Thoracic aorta (tissue), 2 donors: ENCODE measurements around the gene UBQLN3. TPM values are rescaled to one million over a fixed set of nuclear protein-coding genes. Genes with fewer than 3 reads are reported as not detected.

Source experiments
- ATAC-seq: fragments of 150-250 bp; one replicate; pipeline ENCODE4 v1.8.0; 2017; ENCODE audit warnings: low read depth; ENCODE audit not compliant: insufficient number of reproducible peaks, low FRiP score
- DNase-seq: peaks from one replicate; pipeline ENCODE4 v3.0.0-alpha.2; 2020; ENCODE audit warnings: low spot score
- H3K27ac ChIP-seq, 2 donors: fragments of 200-600 bp; sonication (generic); 1 replicate in 1 of 2; 2 replicates in 1 of 2; pipeline ENCODE4 v1.5.1; 2016; ENCODE audit warnings: mild to moderate bottlenecking in 2 of 2, moderate library complexity in 2 of 2
- H3K27me3 ChIP-seq: fragments of 200-600 bp; sonication (generic); replicated peaks from 2 replicates; pipeline ENCODE4 v1.6.0; 2016; ENCODE audit warnings: mild to moderate bottlenecking; ENCODE audit not compliant: insufficient read depth
- H3K36me3 ChIP-seq: fragments of 200-600 bp; sonication (generic); one replicate; pipeline ENCODE4 v1.5.1; 2016
- H3K4me1 ChIP-seq, 2 donors: fragments of 200-600 bp; sonication (generic); 1 replicate in 1 of 2; 2 replicates in 1 of 2; pipeline versions ENCODE4 v1.5.1 to v1.6.0; 2016; ENCODE audit warnings: low read depth in 2 of 2, mild to moderate bottlenecking in 1 of 2; ENCODE audit not compliant: control insufficient read depth in 1 of 2
- H3K4me3 ChIP-seq: fragments of 200-600 bp; sonication (generic); 2 replicates; pipeline ENCODE4 v1.5.1; 2016; ENCODE audit warnings: mild to moderate bottlenecking
- H3K9me3 ChIP-seq: fragments of 200-600 bp; sonication (generic); 2 replicates; pipeline ENCODE4 v1.5.1; 2016
- total RNA-seq, 2 donors: library from RNA; depleted of rRNA; stranded (reverse); fragments of >200 nt; gene quantifications; one replicate each; pipeline versions ENCODE4 v1.1.0 to v1.2.3, GENCODE V29; 2016
- TF ChIP-seq, protein P1 (sequence below): fragments of 200-600 bp; sonication (generic); IDR thresholded peaks from one replicate; pipeline ENCODE4 v1.5.1; 2019; ENCODE audit warnings: antibody characterized with exemption

UBQLN3 gene
- total RNA-seq, 2 donors from 2014 or later: 0.63 to 1.5 TPM

DNA sequence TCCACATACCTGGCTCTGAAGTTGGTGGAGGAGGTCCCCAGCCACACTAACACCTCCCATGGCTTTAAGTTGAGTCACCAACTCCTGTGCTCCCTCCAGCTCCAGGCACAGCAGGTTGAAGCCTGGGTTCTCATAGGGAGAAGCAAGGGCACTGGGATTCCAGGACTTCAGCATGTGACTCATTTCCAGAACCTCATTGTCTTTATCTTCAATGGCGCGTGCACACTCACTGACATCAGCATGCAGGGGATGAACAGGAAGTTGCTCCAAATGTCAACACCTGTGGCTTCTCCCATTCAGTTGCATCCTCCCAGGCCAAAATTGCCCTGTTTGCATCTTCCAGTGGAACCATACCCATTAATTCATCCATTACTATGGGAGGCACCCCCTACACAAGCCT is 12.6 kb upstream of the UBQLN3 start:
- H3K4me3 ChIP-seq: no peak overlapping the region
- TF ChIP-seq, protein P1, sequence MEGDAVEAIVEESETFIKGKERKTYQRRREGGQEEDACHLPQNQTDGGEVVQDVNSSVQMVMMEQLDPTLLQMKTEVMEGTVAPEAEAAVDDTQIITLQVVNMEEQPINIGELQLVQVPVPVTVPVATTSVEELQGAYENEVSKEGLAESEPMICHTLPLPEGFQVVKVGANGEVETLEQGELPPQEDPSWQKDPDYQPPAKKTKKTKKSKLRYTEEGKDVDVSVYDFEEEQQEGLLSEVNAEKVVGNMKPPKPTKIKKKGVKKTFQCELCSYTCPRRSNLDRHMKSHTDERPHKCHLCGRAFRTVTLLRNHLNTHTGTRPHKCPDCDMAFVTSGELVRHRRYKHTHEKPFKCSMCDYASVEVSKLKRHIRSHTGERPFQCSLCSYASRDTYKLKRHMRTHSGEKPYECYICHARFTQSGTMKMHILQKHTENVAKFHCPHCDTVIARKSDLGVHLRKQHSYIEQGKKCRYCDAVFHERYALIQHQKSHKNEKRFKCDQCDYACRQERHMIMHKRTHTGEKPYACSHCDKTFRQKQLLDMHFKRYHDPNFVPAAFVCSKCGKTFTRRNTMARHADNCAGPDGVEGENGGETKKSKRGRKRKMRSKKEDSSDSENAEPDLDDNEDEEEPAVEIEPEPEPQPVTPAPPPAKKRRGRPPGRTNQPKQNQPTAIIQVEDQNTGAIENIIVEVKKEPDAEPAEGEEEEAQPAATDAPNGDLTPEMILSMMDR: no peak
- no peaks in the 10 kb centered on the region for H3K36me3 ChIP-seq
- H3K9me3 ChIP-seq: no peaks in the 10 kb centered on the region
- ATAC-seq (no peak), DNase-seq (no peak)
- H3K4me1 ChIP-seq: no peaks in the 10 kb centered on the region
- H3K27ac ChIP-seq: no peak overlapping the region
- no peaks in the 10 kb centered on the region for H3K27me3 ChIP-seq

DNA sequence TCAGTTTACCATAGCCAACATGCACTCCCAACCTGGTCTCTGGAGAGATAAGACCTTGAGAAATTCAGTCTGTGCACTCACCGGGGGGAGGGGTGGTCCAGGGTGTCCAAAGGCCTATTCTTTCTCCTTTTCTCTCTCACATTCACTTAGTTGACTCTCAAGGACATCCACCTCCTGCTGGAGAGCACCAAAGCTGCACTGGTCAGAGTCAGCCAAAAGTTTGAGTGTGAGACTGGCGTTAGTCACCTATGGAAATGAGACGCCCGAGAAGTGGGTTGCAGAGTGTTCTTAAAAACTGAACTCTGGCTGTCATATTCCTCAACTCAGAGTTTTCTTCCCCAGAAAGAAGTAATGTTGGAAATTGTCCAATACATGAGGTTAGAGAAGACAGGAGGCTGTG is 11.8 kb upstream of the UBQLN3 start:
- Histone ChIP-seq H3K9me3 (no peaks in the 10 kb centered on the region), H3K27me3 (no peaks in the 10 kb centered on the region), H3K27ac (no peak overlapping the region), H3K4me3 (no peak overlapping the region), H3K36me3 (no peaks in the 10 kb centered on the region), H3K4me1 (no peaks in the 10 kb centered on the region)
- no peak for ATAC-seq
- DNase-seq: no peak
- TF ChIP-seq, protein P1: no peak

DNA sequence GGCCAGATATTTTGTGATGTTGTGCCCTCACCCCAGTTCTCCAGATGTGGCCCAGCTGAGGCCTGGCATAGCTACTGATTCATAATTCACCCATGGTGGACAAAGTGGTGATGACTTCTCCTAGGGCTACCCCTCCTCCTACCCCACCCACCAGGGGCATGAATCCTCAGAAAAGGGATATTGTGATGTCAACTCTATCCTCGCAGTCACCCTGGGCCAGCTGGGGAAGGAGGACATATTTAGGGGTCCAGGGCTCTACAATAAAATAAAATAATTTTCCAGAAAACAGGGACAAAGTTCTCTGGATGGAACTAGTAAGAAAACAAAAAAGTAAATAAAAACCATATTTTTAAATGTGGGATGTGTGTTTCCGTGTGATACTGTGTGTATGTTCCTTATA is 6.8 kb upstream of the UBQLN3 start, which contains the start of gene UBQLNL:
TSS of gene UBQLNL (minus strand) at position 101 of the 400 bp plus-strand sequence. CDS start 258 bp downstream, outside the sequence.
- no peak within 1 kb of the TSS for H3K4me3 ChIP-seq
- ATAC-seq: no peak
- H3K36me3 ChIP-seq: no peaks in the 10 kb centered on the region
- H3K27me3 ChIP-seq: no peaks in the 10 kb centered on the region
- DNase-seq: no peak
- TF ChIP-seq, protein P1: no peak
- H3K4me1 ChIP-seq: no peaks in the 10 kb centered on the region
- H3K27ac ChIP-seq: no peak within 1 kb of the TSS
- no peaks in the 10 kb centered on the region for H3K9me3 ChIP-seq

DNA sequence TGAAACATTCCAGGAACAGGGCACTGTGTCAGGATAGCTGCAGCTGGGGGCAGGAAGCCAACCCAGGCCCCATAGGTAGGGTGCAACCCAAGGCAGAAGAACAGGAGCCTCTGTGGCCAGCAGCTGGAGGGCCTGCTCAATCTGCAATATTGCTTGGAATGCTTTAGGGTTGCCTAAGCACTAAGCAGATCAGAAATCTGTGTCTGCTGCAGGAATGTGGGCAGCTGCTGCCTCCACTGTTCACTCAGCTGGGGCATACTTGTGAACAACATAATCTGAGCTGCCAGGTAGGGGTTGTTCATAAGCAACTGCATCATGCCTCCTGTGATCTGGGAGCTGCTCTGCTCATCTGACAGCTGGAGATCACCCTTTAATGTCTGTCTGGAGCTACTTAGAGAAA is 5.1 kb upstream of the UBQLN3 start:
- ATAC-seq: no peak

DNA sequence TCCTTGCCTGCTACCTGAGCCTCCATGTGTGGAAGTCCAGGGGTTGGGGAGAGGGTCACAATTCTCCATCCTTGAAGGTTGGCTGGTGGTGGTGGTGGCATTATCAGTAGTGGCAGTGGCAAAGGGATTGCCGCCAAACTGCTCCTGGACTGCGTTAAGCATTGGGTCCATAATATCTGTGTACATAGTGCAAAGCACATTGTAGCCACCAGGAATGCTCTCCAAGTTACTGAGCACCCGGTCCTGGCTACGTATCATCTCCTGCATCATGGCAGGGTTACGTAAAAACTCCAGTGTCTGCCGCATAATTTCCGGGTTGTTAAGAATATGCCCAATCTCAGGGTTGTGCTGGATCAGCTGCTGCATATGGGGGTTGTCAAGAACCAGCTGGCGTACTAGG is 1.2 kb downstream of the UBQLN3 start:
- DNase-seq: no peak
- Histone ChIP-seq H3K4me3 (no peak overlapping the region), H3K9me3 (no peaks in the 10 kb centered on the region), H3K27ac (no peak overlapping the region), H3K36me3 (no peaks in the 10 kb centered on the region), H3K27me3 (no peaks in the 10 kb centered on the region), H3K4me1 (no peaks in the 10 kb centered on the region)
- TF ChIP-seq, protein P1: no peak
- ATAC-seq: no peak

More for the DNA sequence above, 5.1 kb upstream of the UBQLN3 start:
- no peaks in the 10 kb centered on the region for H3K36me3 ChIP-seq
- no peaks in the 10 kb centered on the region for H3K4me1 ChIP-seq
- no peak overlapping the region for H3K27ac ChIP-seq
- no peak overlapping the region for H3K4me3 ChIP-seq
- no peaks in the 10 kb centered on the region for H3K9me3 ChIP-seq
- no peaks in the 10 kb centered on the region for H3K27me3 ChIP-seq
- no peak for DNase-seq
- TF ChIP-seq, protein P1: no peak
